Measurements from ENCODE around the gene SKOR1.

GRCh38 chr15:67855842-67856241 lies 30.5 kb downstream of the SKOR1 start:
- TF ChIP-seq, protein P1, sequence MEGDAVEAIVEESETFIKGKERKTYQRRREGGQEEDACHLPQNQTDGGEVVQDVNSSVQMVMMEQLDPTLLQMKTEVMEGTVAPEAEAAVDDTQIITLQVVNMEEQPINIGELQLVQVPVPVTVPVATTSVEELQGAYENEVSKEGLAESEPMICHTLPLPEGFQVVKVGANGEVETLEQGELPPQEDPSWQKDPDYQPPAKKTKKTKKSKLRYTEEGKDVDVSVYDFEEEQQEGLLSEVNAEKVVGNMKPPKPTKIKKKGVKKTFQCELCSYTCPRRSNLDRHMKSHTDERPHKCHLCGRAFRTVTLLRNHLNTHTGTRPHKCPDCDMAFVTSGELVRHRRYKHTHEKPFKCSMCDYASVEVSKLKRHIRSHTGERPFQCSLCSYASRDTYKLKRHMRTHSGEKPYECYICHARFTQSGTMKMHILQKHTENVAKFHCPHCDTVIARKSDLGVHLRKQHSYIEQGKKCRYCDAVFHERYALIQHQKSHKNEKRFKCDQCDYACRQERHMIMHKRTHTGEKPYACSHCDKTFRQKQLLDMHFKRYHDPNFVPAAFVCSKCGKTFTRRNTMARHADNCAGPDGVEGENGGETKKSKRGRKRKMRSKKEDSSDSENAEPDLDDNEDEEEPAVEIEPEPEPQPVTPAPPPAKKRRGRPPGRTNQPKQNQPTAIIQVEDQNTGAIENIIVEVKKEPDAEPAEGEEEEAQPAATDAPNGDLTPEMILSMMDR (IDR thresholded peaks at IDR 0.05 in 4 of 5, conservative IDR thresholded peaks at IDR 0.05 in 1 of 5), result no peak
- TF ChIP-seq POLR2A (IDR thresholded peaks at IDR 0.05), result no peak

All from gastrocnemius medialis (tissue), 4 donors.